GM12878 (cell line): ENCODE data around the gene PARD6A. TPM values are rescaled to one million over a fixed set of nuclear protein-coding genes. Genes with fewer than 3 reads are reported as not detected.
A peak's percentile ranks its signal among the peaks of the same experiment; 100 is the strongest.

Source experiments
- BHLHE40 ChIP-seq, 2 experiments: fragments of 450-650 bp in 1 of 2; IDR thresholded peaks; 2 replicates each; pipeline ENCODE4 v1.6.1; 2011 to 2017; ENCODE audit warnings: low read depth in 2 of 2, borderline replicate concordance in 1 of 2, improper control_type of control experiment in 1 of 2, low read length in 1 of 2, mild to moderate bottlenecking in 1 of 2
- BRCA1 ChIP-seq: IDR thresholded peaks from 2 replicates; pipeline ENCODE4 v1.6.1; 2011; ENCODE audit warnings: low read depth, low read length, improper control_type of control experiment
- CHD4 ChIP-seq: fragments of 200-600 bp; sonication (generic); IDR thresholded peaks from 2 replicates; pipeline ENCODE4 v1.6.1; 2016; ENCODE audit warnings: mild to moderate bottlenecking
- DPF2 ChIP-seq: fragments of 450-650 bp; IDR thresholded peaks from 2 replicates; pipeline ENCODE4 v1.6.1; 2017; ENCODE audit warnings: mild to moderate bottlenecking
- EGR1 ChIP-seq, 2 experiments: IDR thresholded peaks; 1 replicate in 1 of 2; 2 replicates in 1 of 2; pipeline ENCODE4 v1.6.1; 2011 to 2012; ENCODE audit warnings: low read depth in 2 of 2, low read length in 2 of 2, borderline replicate concordance in 1 of 2, mild to moderate bottlenecking in 1 of 2, moderate library complexity in 1 of 2
- ELK1 ChIP-seq: IDR thresholded peaks from 2 replicates; pipeline ENCODE4 v1.6.1; 2012; ENCODE audit warnings: low read depth, low read length, improper control_type of control experiment
- IRF3 ChIP-seq: fragments of 450-650 bp; IDR thresholded peaks from 2 replicates; pipeline ENCODE4 v1.6.1; 2014; ENCODE audit warnings: mild to moderate bottlenecking
- MAX ChIP-seq: IDR thresholded peaks from 2 replicates; pipeline ENCODE4 v1.6.1; 2012; ENCODE audit warnings: low read depth, low read length, improper control_type of control experiment
- MEF2B ChIP-seq: fragments of 450-650 bp; IDR thresholded peaks from 2 replicates; pipeline ENCODE4 v1.6.1; 2018; ENCODE audit warnings: mild to moderate bottlenecking, moderate library complexity; ENCODE audit not compliant: partially characterized antibody, poor library complexity, severe bottlenecking
- MTA3 ChIP-seq: IDR thresholded peaks from 2 replicates; pipeline ENCODE4 v1.6.1; 2012; ENCODE audit warnings: low read length, inconsistent platforms, borderline replicate concordance
- MYC ChIP-seq: IDR thresholded peaks from 2 replicates; pipeline ENCODE4 v1.6.1; 2011; ENCODE audit warnings: mild to moderate bottlenecking, low read length, moderate library complexity, inconsistent platforms; ENCODE audit not compliant: insufficient read depth, insufficient replicate concordance, insufficient read length, severe bottlenecking
- NKRF ChIP-seq: fragments of 450-650 bp; conservative IDR thresholded peaks from 2 replicates; pipeline ENCODE4 v1.6.1; 2017; ENCODE audit warnings: mild to moderate bottlenecking, moderate library complexity
- PAX5 ChIP-seq: IDR thresholded peaks from 2 replicates; pipeline ENCODE4 v1.6.1; 2011; ENCODE audit warnings: low read depth, low read length, borderline replicate concordance
- PAX8 ChIP-seq: fragments of 450-650 bp; IDR thresholded peaks from 2 replicates; pipeline ENCODE4 v1.6.1; 2017; ENCODE audit warnings: mild to moderate bottlenecking, moderate library complexity
- RAD21 ChIP-seq: IDR thresholded peaks from 2 replicates; pipeline ENCODE4 v1.6.1; 2011; ENCODE audit warnings: mild to moderate bottlenecking, low read depth, low read length, moderate library complexity; ENCODE audit not compliant: insufficient read depth
- RBBP5 ChIP-seq: fragments of 200-600 bp; sonication (generic); conservative IDR thresholded peaks from 2 replicates; pipeline ENCODE4 v1.6.1; 2016
- RCOR1 ChIP-seq: conservative IDR thresholded peaks from 2 replicates; pipeline ENCODE4 v1.6.1; 2012; ENCODE audit warnings: low read depth, low read length, improper control_type of control experiment
- RUNX3 ChIP-seq: IDR thresholded peaks from 2 replicates; pipeline ENCODE4 v1.6.1; 2012; ENCODE audit warnings: low read length, inconsistent platforms
- SP1 ChIP-seq: IDR thresholded peaks from one replicate; pipeline ENCODE4 v1.6.1; 2011; ENCODE audit warnings: low read depth, low read length
- SRF ChIP-seq, 2 experiments: IDR thresholded peaks; 2 replicates each; pipeline ENCODE4 v1.6.1; 2011; ENCODE audit warnings: low read depth in 2 of 2, low read length in 2 of 2, mild to moderate bottlenecking in 1 of 2, moderate library complexity in 1 of 2
- SUPT20H ChIP-seq: IDR thresholded peaks from 2 replicates; pipeline ENCODE4 v1.6.1; 2011; ENCODE audit warnings: low read depth, mild to moderate bottlenecking, low read length, moderate library complexity, borderline replicate concordance; ENCODE audit not compliant: control insufficient read depth
- TARDBP ChIP-seq: IDR thresholded peaks from 2 replicates; pipeline ENCODE4 v1.6.1; 2016; ENCODE audit warnings: borderline replicate concordance
- WRNIP1 ChIP-seq: IDR thresholded peaks from 2 replicates; pipeline ENCODE4 v1.6.1; 2011; ENCODE audit warnings: low read depth, low read length, improper control_type of control experiment, borderline replicate concordance
- YY1 ChIP-seq: IDR thresholded peaks from 2 replicates; pipeline ENCODE4 v1.6.1; 2011; ENCODE audit warnings: low read depth, mild to moderate bottlenecking, low read length
- ZNF384 ChIP-seq: IDR thresholded peaks from 2 replicates; pipeline ENCODE4 v1.6.1; 2012; ENCODE audit warnings: low read depth, mild to moderate bottlenecking, low read length, improper control_type of control experiment, borderline replicate concordance
- ZZZ3 ChIP-seq: IDR thresholded peaks from 2 replicates; pipeline ENCODE4 v1.6.1; 2011; ENCODE audit warnings: low read depth; ENCODE audit not compliant: control insufficient read depth, insufficient read length
- polyA plus RNA-seq, 11 experiments: library from polyadenylated mRNA; depleted of rRNA in 4 of 11; unstranded in 6 of 11; stranded (reverse) in 5 of 11; fragments of >200 nt; fragmentation: Nextera tagmentation in 4 of 11; fragmentation: Illumina TruSeq in 1 of 11; extraction: Ambion mirVana in 4 of 11; extraction: Trizol in 1 of 11; gene quantifications; 1 replicate in 1 of 11; 2 replicates in 10 of 11; pipeline versions ENCODE4 v1.2.1 to v1.2.3, GENCODE V29; 2011 to 2016; ENCODE audit warnings: inconsistent platforms in 2 of 11, missing spikeins in 2 of 11, low read depth in 1 of 11
- total RNA-seq, 4 experiments: library from RNA; depleted of rRNA in 3 of 4; stranded (reverse); fragments of >200 nt in 3 of 4; fragmentation: Illumina TruSeq in 1 of 4; extraction: Trizol in 1 of 4; gene quantifications; 2 replicates each; pipeline versions ENCODE4 v1.2.1 to v1.2.3, GENCODE V29; 2013 to 2021

PARD6A gene
- total and polyA plus RNA-seq, 10 of the 15 experiments (the other 5 are each of a cell fraction or from before 2014, with no cell fraction given): 0.42 to 10.1 (median 4.4) TPM

GRCh38 chr16:67659675-67660563 is 841 bp upstream of the PARD6A start, which contains the start of gene ACD (continued):
- peak; percentile 25 for TF ChIP-seq SP1
- peak in 1 of 2 experiments; percentile 42; a peak in 1 of 4 replicates for TF ChIP-seq SRF (IDR thresholded peaks at IDR 0.05; ENCODE audit: low read depth in 2 of 2, low read length in 2 of 2)
- no peak for TF ChIP-seq MYC
- TF ChIP-seq RBBP5: no peak
- peak; percentile 54 for TF ChIP-seq DPF2
- peak; percentile 75 for TF ChIP-seq NKRF
- TF ChIP-seq SUPT20H: no peak
- no peak for TF ChIP-seq RCOR1
- peak in 1 of 2 experiments; percentile 4; a peak in 2 of 4 replicates for TF ChIP-seq BHLHE40 (IDR thresholded peaks at IDR 0.05; ENCODE audit: borderline replicate concordance in 1 of 2, low read depth in 2 of 2, low read length in 1 of 2)
- TF ChIP-seq ZZZ3: no peak
- TF ChIP-seq RUNX3: no peak
- TF ChIP-seq MTA3: no peak
- TF ChIP-seq WRNIP1: no peak
- TF ChIP-seq MEF2B: no peak
- TF ChIP-seq TARDBP: no peak
- no peak for TF ChIP-seq PAX8
- peak; percentile 73; the same call in 1 of the 2 replicates for TF ChIP-seq ELK1
- no peak for TF ChIP-seq IRF3
- peak; percentile 44; the same call in 1 of the 2 replicates for TF ChIP-seq YY1
- no peak for TF ChIP-seq ZNF384
- TF ChIP-seq PAX5: no peak
- peak; percentile 26; the same call in 1 of the 2 replicates for TF ChIP-seq MAX
- TF ChIP-seq CHD4: no peak
- no peak for TF ChIP-seq BRCA1
- TF ChIP-seq EGR1 (IDR thresholded peaks at IDR 0.05; ENCODE audit: borderline replicate concordance in 1 of 2, low read depth in 2 of 2, low read length in 2 of 2): peak in 1 of 2 experiments; percentile 91; a peak in 2 of 3 replicates
- no peak for TF ChIP-seq RAD21
